Measurements from ENCODE around the gene DDX47. TPM values are rescaled to one million over a fixed set of nuclear protein-coding genes. Genes with fewer than 3 reads are reported as not detected.

Gene DDX47
- total RNA-seq = 79.7 TPM

DNA sequence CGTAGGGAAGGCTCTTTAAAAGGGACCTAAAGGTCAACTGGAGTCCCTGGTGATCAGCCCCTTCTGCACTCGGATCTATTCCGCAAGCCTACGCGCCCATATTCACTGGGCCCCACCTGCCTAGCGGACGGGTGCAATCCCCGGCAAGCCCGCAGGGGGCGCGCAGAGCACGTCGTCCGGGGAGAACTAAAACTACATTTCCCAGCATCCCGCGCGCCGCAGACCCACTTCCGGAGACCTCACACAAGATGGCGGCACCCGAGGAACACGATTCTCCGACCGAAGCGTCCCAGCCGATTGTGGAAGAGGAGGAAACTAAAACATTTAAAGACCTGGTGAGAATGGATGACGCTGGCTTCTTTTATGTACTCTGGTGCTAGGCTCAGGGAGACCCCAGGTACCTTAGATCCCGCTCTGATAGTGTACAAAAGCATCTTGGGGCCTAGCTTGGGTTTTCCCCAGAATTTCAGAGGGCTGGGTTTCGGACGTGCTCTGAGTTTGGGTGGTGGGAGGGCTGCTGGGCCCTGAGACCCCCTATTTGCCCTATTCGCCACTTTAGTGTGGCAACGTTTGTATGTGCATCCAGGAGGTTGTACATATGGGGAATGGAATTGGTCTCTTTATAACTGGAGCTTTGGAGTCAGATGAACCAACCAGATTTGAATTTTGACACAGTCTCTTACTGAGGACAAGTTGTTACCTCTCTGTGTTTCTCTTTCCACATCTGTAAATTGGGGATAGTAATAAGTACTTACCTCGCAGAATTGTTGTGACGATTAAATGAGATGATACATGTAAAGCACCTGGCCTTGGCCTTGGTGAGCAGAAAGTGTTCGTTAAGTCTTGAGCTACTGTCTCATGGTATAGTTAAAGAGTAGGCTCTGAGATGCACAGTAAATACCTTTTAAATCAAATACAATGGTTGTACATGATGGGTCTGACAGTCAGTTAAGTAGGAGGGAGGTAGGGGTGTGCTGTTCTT, at the start of gene DDX47:
DDX47 (plus strand) TSS at position 227 of the 982 bp plus-strand sequence; CDS start at position 249, 22 bp downstream.
- DNase-seq (ENCODE audit: low spot score) = peak; percentile 96

DNA sequence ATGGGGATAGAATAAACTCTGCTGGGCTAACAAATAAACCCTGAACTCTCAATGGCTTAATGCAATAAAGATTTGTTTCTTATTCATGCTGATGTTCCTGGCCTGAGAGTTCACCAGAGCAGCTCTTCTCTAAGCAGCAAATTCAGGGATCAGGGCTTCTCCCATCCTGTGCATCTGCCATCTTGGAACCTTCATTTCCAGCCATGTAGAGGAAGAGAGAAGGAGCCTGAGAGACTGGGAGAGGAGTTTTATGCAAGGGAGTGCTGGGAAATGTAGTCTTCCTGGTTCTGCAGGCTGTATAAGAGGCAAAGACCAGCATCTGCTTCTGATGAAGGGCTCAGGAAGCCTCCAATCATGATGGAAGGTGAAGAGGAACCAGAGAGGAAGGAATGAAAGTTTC, 48.3 kb upstream of the DDX47 start:
- DNase-seq (ENCODE audit: low spot score) = no peak

DNA sequence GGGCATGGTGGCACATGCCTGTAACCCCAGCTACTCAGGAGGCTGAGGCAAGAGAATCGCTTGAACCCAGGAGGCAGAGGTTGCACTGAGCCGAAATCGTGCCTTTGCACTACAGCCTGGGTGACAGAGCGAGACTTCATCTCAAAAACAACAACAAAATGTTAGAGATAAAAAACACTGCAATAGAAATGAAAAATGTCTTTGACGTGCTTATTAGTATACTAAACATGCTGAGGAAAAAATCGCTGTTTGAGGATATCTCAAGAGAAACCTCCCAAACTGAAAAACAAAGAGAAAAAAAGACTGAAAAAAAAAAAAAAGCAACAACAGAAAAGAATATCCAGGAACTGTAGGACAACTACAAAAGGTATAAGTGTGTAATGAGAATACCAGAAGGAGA, 42.9 kb upstream of the DDX47 start:
- DNase-seq (ENCODE audit: low spot score) = no peak

DNA sequence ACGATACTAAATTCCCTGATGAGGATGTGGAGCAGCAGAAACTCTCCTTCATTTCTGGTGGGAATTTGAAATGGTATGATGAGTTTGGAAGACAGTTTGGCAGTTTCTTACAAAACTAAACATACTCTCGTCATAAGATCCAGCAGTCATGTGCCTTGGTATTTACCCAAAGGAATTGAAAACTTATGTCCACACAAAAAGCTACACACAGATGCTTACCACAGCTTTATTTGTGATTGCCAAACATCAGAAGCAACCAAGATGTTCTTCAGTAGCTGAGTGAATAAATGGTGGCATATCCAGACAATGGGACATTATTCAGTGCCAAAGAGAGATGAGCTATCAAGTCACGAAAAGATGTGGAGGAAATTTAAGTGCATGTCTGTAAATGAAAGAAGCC, 38.4 kb upstream of the DDX47 start:
- no peak for DNase-seq (ENCODE audit: low spot score)

GRCh38 chr12:12776261-12776660, 36.9 kb upstream of the DDX47 start:
- no peak for DNase-seq (ENCODE audit: low spot score)

GRCh38 chr12:12777092-12777491, 36.1 kb upstream of the DDX47 start:
- no peak for DNase-seq (ENCODE audit: low spot score)

DNA sequence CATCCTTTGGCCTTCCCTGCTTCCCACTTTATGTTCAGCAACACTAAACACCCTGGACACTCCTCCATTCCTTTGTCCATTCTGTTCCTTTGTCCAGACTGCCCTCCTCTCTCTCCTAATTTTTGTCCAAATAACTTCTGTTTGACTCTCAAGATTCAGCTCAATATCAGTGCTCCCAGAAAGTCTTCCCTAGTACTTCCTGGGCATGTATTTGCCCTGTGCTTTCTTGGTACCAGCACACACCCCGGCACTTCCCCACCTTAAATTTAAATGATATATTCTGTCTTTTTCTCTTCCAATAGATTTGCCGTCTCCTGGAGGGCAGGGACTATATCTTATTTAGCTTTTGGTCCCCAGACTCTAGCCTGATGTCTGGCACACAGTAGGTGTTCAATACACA, 34.1 kb upstream of the DDX47 start:
- DNase-seq (ENCODE audit: low spot score) = no peak

DNA sequence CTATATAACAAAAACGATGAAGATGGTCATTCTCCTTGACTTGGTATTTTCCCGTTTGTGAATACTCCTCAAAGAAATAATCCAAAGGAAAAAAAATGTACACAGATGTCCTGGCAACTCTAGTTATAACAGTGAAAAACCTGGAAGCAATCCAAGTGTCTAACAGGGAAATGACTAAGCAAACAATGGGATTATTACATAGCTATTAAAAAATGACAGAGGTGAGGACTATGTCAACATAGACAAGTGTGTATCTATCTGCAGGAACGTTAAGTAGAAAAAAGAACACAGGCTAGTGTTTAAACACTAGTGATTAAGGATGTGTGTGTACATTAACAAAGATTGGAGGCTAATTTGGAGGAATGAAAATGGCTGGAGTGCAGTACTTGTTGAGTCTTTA, 33.6 kb upstream of the DDX47 start:
- DNase-seq (ENCODE audit: low spot score) = no peak

DNA sequence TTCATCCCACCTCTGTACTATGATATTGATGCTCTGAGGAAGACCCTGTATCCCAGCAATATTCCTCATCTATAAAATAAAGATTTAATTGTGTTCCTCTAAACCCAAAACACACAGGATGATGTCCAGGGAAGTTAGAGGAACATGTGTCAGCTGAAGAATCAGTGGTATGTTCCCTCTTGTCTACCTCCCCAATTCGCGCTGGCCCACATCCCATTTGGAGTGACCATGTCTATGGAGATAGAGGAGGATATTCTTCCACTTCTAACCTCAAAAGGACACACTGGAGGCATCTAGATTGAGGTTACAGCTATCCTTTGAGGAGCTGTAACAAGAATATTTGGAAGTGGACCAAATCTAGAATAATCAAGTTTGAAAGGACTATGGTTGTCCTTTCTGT, 29.0 kb upstream of the DDX47 start:
- DNase-seq (ENCODE audit: low spot score) = no peak

- peak; percentile 46 for DNase-seq (ENCODE audit: low spot score)
Measured at GRCh38 chr12:12784911-12785814, 28.0 kb upstream of the DDX47 start, which contains the start of gene APOLD1. Gene APOLD1 (plus strand): TSS chr12:12785659. CDS start chr12:12785692, 33 bp downstream.

DNA sequence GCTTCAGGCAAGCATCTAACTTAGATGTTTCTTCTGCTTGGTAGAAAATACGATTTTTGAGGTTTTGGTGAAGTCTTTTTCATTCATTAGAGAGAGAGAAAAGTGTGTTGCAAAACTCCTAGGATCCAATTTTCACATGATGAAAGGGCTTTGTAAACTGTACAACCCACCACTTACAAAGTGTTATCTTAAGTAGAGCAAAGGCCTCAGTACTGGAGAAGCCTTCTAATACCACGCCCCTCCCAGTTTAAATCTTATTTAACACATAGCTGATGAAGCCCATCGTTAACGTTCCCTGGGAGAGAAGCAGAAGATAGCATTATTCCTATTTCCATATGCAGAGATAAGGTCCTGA, 26.8 kb upstream of the DDX47 start:
- no peak for DNase-seq (ENCODE audit: low spot score)

DNA sequence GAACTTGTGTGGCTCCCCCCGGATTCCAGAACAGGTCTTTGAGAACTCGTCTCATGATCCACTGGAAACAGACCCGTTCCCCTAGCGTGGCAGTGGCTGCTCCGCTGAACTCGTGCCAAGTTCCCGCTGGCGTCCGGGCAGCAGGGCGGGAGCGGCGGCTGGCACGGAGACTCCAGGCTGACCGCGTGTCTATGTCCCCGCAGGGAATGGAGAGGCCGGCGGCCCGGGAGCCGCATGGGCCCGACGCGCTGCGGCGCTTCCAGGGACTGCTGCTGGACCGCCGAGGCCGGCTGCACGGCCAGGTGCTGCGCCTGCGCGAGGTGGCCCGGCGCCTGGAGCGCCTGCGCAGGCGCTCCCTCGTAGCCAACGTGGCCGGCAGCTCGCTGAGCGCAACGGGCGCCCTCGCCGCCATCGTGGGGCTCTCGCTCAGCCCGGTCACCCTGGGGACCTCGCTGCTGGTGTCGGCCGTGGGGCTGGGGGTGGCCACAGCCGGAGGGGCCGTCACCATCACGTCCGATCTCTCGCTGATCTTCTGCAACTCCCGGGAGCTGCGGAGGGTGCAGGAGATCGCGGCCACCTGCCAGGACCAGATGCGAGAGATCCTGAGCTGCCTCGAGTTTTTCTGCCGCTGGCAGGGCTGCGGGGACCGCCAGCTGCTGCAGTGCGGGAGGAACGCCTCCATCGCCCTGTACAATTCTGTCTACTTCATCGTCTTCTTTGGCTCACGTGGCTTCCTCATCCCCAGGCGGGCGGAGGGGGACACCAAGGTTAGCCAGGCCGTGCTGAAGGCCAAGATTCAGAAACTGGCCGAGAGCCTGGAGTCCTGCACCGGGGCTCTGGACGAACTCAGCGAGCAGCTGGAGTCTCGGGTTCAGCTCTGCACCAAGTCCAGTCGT, 26.2 kb upstream of the DDX47 start:
- DNase-seq (ENCODE audit: low spot score) = peak; percentile 79

DNA sequence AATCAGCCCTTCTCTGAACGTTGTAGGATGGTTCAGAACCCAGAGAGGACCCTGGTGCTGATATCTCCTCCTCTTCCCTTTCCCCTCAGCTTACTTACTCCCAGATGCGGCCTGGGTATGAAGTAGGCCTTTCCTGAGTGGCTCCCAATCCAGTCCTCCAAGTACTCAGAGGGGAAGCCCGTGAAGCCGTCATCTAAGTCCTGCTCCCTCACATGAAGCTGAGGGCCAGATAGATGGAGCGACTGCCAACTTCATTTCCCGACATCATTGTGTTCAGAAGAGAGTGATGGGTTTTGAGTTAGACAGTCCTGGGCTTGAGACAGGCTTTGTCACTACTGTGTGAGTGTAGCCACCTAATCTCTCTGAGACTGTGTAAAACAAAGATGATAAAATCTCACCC, 25.0 kb upstream of the DDX47 start:
- no peak for DNase-seq (ENCODE audit: low spot score)

GRCh38 chr12:12788675-12789368, 24.3 kb upstream of the DDX47 start:
- DNase-seq (ENCODE audit: low spot score) = peak; percentile 61

DNA sequence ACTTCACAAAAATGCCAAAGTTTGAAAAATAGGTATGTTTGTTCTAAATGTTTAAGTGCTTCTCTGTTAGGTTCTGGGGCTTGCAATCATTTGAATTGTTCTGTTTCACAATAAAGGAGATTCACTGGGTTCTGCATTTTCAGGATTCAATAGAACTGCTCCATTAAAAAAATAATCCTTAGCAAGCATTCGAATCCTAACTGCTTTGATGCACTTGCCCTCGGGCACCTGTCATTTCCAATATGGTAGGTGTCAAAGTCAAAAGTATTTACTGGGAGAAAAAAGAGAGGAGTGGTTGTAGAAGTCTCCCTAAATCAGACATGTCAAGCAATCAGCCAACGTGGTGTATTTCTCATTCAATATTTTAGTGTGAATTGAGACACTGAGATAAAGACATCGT, 22.2 kb upstream of the DDX47 start:
- no peak for DNase-seq (ENCODE audit: low spot score)

GRCh38 chr12:12791756-12792369, 21.3 kb upstream of the DDX47 start:
- DNase-seq (ENCODE audit: low spot score) = no peak

- no peak for DNase-seq (ENCODE audit: low spot score)
Measured at GRCh38 chr12:12792421-12792820, 20.7 kb upstream of the DDX47 start.

DNA sequence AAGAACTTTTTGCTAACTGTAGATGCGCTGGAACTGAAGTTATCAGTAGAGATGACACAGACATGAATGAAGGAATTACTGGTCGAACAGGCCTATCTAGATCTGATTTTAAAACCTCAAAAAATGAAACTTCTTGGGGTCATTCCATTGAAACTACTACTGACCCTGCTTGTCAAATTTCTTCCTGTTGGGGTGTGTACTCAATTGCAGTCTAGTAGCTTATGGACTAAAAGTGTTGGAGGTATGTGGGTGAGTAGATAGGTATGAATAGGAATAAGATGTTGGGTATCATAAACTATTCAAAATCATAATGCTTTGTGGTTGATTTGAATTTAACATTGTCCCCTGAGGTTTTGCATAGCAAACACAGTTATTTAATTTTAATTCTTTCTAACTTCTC, 18.5 kb upstream of the DDX47 start:
- no peak for DNase-seq (ENCODE audit: low spot score)

- no peak for DNase-seq (ENCODE audit: low spot score)
Measured at GRCh38 chr12:12796171-12796570, 17.0 kb upstream of the DDX47 start.
